Gastroesophageal sphincter (tissue), 4 donors: ENCODE results near the gene VPS35. TPM values are rescaled to one million over a fixed set of nuclear protein-coding genes. Genes with fewer than 3 reads are reported as not detected.
"Not testable (repeated sequence)": the region's sequence is repeated elsewhere in the genome, so short reads cannot be mapped to it uniquely, and the experiment has no call there.

Source experiments
- ATAC-seq: fragments of 150-250 bp; one replicate; pipeline ENCODE4 v1.9.1; 2016; ENCODE audit warnings: mild to moderate bottlenecking, moderate library complexity
- H3K27ac ChIP-seq, 4 donors: fragments of 200-600 bp; sonication (generic) in 3 of 4; 1 replicate in 3 of 4; 2 replicates in 1 of 4; pipeline ENCODE4 v1.5.1; 2016 to 2019
- H3K27me3 ChIP-seq: fragments of 200-600 bp; sonication (generic); one replicate; pipeline ENCODE4 v1.5.1; 2019
- H3K36me3 ChIP-seq, 2 donors: fragments of 200-600 bp; sonication (generic); one replicate each; pipeline ENCODE4 v1.5.1; 2019; ENCODE audit warnings: control low read depth in 1 of 2
- H3K4me1 ChIP-seq, 3 donors: fragments of 200-600 bp; sonication (generic); 1 replicate in 2 of 3; 2 replicates in 1 of 3; pipeline ENCODE4 v1.5.1; 2016 to 2019; ENCODE audit warnings: control low read depth in 2 of 3
- H3K4me3 ChIP-seq, 2 donors: fragments of 200-600 bp; sonication (generic); one replicate each; pipeline ENCODE4 v1.5.1; 2019; ENCODE audit warnings: mild to moderate bottlenecking in 1 of 2, moderate library complexity in 1 of 2
- H3K9me3 ChIP-seq, 3 donors: fragments of 200-600 bp; sonication (generic); one replicate each; pipeline ENCODE4 v1.5.1; 2017 to 2019; ENCODE audit warnings: control low read depth in 2 of 3
- EP300 ChIP-seq: sonication (generic); formaldehyde crosslinking; IDR thresholded peaks from one replicate; pipeline ENCODE4 v1.6.1; 2017; ENCODE audit warnings: antibody characterized with exemption, mild to moderate bottlenecking
- POLR2A ChIP-seq, 2 donors: fragments of 450-650 bp; IDR thresholded peaks; one replicate each; pipeline ENCODE4 v1.6.1; 2017; ENCODE audit warnings: antibody characterized with exemption in 2 of 2, mild to moderate bottlenecking in 2 of 2, moderate library complexity in 1 of 2
- POLR2AphosphoS5 ChIP-seq: sonication (generic); formaldehyde crosslinking; IDR thresholded peaks from one replicate; pipeline ENCODE4 v1.6.1; 2017; ENCODE audit warnings: antibody characterized with exemption
- WGBS, 2 donors: methylation state at CpG; one replicate each; pipeline ENCODE4 v1.1.5; 2018; ENCODE audit warnings: low coverage in 1 of 2; 5-methylcytosine and 5-hydroxymethylcytosine counted together
- total RNA-seq, 4 donors: library from RNA; depleted of rRNA; stranded (reverse); fragments of >200 nt; gene quantifications; one replicate each; pipeline ENCODE4 v1.1.0, GENCODE V29; 2016
- TF ChIP-seq, protein P1 (sequence below), 4 experiments: fragments of 200-600 bp in 2 of 4; fragments of 450-650 bp in 2 of 4; sonication (generic) in 1 of 4; IDR thresholded peaks; one replicate each; pipeline ENCODE4 v1.5.1; 2017 to 2019; ENCODE audit warnings: antibody characterized with exemption in 4 of 4, mild to moderate bottlenecking in 2 of 4, moderate library complexity in 2 of 4

The VPS35 gene
- total RNA-seq, 4 donors from 2014 or later = 76.6 to 119 (median 91.7) TPM

- 19 to 27% methylated on average over 5 to 10 of the region's 10 CpGs for WGBS, 2 donors
- TF ChIP-seq, protein P1, sequence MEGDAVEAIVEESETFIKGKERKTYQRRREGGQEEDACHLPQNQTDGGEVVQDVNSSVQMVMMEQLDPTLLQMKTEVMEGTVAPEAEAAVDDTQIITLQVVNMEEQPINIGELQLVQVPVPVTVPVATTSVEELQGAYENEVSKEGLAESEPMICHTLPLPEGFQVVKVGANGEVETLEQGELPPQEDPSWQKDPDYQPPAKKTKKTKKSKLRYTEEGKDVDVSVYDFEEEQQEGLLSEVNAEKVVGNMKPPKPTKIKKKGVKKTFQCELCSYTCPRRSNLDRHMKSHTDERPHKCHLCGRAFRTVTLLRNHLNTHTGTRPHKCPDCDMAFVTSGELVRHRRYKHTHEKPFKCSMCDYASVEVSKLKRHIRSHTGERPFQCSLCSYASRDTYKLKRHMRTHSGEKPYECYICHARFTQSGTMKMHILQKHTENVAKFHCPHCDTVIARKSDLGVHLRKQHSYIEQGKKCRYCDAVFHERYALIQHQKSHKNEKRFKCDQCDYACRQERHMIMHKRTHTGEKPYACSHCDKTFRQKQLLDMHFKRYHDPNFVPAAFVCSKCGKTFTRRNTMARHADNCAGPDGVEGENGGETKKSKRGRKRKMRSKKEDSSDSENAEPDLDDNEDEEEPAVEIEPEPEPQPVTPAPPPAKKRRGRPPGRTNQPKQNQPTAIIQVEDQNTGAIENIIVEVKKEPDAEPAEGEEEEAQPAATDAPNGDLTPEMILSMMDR (IDR thresholded peaks at IDR 0.05) = peak in 2 of 4 experiments; percentile 21 to 37
- TF ChIP-seq POLR2AphosphoS5 (no peak), EP300 (no peak), POLR2A (IDR thresholded peaks at IDR 0.05) (no peak)
- peak overlapping the region in 3 of 4 donors; percentile 16 to 49 (median 44) for H3K27ac ChIP-seq
These were observed 59.4 kb downstream of the VPS35 start for GRCh38 chr16:46629331-46630219.

GRCh38 chr16:46627746-46628145 lies 61.2 kb downstream of the VPS35 start:
- H3K27ac ChIP-seq = no peak overlapping the region
- no peaks in the 10 kb centered on the region for H3K27me3 ChIP-seq
- TF ChIP-seq EP300 = no peak
- TF ChIP-seq POLR2A (IDR thresholded peaks at IDR 0.05) = no peak
- no peak for TF ChIP-seq POLR2AphosphoS5
- TF ChIP-seq, protein P1 (IDR thresholded peaks at IDR 0.05) = no peak
- no peak overlapping the region for H3K4me3 ChIP-seq
- H3K4me1 ChIP-seq = peaks cover 0 to 6% (median 0%) of the 10 kb centered on the region in 3 donors
- ATAC-seq = no peak
- WGBS, 2 donors = 87 to 92% methylated on average over 3 to 4 of the region's 5 CpGs
- H3K9me3 ChIP-seq = no peaks in the 10 kb centered on the region
- H3K36me3 ChIP-seq = no peaks in the 10 kb centered on the region

More at GRCh38 chr16:46629331-46630219, 59.4 kb downstream of the VPS35 start:
- Histone ChIP-seq H3K4me1 (peaks cover 0 to 6% (median 0%) of the 10 kb centered on the region in 3 donors), H3K4me3 (no peak overlapping the region), H3K9me3 (no peaks in the 10 kb centered on the region), H3K36me3 (no peaks in the 10 kb centered on the region), H3K27me3 (no peaks in the 10 kb centered on the region)
- ATAC-seq = peak; percentile 46

- not testable (repeated sequence) for H3K36me3 ChIP-seq
These were observed 62.3 kb downstream of the VPS35 start for GRCh38 chr16:46626681-46627080.

DNA sequence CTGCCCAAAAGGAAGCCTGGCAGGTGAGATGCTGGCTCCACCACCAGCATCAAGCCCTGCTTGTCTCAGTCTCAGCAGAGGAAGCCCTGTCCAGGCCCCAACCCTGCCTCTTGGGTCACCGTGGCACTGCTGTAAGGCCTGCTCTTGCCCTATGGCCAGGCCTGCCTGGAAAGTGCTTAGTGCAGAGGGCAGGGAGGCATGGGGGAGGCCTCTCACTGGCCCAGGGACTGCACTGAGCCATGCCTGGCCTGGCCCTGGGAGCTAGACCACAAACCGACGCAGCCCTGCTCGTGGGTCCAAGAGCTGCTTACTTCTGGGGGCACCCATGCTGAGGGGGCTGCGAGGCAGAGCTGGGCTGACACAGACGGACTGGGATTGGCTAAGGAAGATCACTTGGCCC lies 64.1 kb downstream of the VPS35 start:
- H3K27ac ChIP-seq, H3K36me3 ChIP-seq, ATAC-seq, H3K4me3 ChIP-seq, H3K9me3 ChIP-seq, H3K27me3 ChIP-seq: not testable (repeated sequence)
- no CpG with 5 or more reads among the region's 6 CpGs for WGBS, 2 donors
- peaks cover 0 to 24% (median 7%) of the 10 kb centered on the region in 3 donors for H3K4me1 ChIP-seq

More at GRCh38 chr16:46626681-46627080, 62.3 kb downstream of the VPS35 start:
- not testable (repeated sequence) for H3K4me3 ChIP-seq, H3K27ac ChIP-seq, H3K27me3 ChIP-seq, ATAC-seq, H3K9me3 ChIP-seq
- H3K4me1 ChIP-seq = peaks cover 0 to 11% (median 0%) of the 10 kb centered on the region in 3 donors
- WGBS, 2 donors = 98% methylated on average over 12 of the region's 22 CpGs; no CpG with 5 or more reads in 1 of the 2 donors

- H3K4me3 ChIP-seq, H3K36me3 ChIP-seq, ATAC-seq, H3K27ac ChIP-seq, H3K9me3 ChIP-seq, H3K27me3 ChIP-seq: not testable (repeated sequence)
- H3K4me1 ChIP-seq = peaks cover 0 to 19% (median 7%) of the 10 kb centered on the region in 3 donors
- WGBS, 2 donors = no CpG with 5 or more reads among the region's 6 CpGs
These were observed 65.3 kb downstream of the VPS35 start for GRCh38 chr16:46623707-46624106.

GRCh38 chr16:46623246-46623645 lies 65.7 kb downstream of the VPS35 start:
- H3K9me3 ChIP-seq, H3K36me3 ChIP-seq, H3K27me3 ChIP-seq, H3K27ac ChIP-seq, H3K4me3 ChIP-seq: not testable (repeated sequence)
- peak; percentile 64 for ATAC-seq
- no CpG with 5 or more reads among the region's 8 CpGs for WGBS, 2 donors
- peaks cover 0 to 19% (median 7%) of the 10 kb centered on the region in 3 donors for H3K4me1 ChIP-seq
